Activated B cell treated with CpG ODN at 0.5 μM for 24 hours (primary cell): Measurements from ENCODE around the gene STAT3. TPM values are rescaled to one million over a fixed set of nuclear protein-coding genes. Genes with fewer than 3 reads are reported as not detected.

Experiments used
- ATAC-seq: fragments of 200-7000 bp; cut with Tn5 transposase; one replicate; pipeline ENCODE4 v1.10.0; 2021; ENCODE audit warnings: low read depth, mild to moderate bottlenecking, moderate library complexity
- CTCF ChIA-PET: fragments of 350-600 bp; sonication (Branson Sonifier 250); formaldehyde crosslinking; loops from one replicate; lab custom pipeline; 2021; ENCODE audit warnings: antibody characterized with exemption; lab: Charles Lee
- POLR2A ChIA-PET: fragments of 350-600 bp; sonication (Branson Sonifier 250); formaldehyde crosslinking; loops from one replicate; lab custom pipeline; 2021; ENCODE audit warnings: antibody characterized with exemption; lab: Charles Lee
- DNase-seq: peaks from one replicate; pipeline ENCODE4 v3.0.0; 2022
- H3K27ac Mint-ChIP-seq: one replicate; pipeline ENCODE4 v1.8.0; 2020; ENCODE audit warnings: mixed read lengths
- H3K27me3 Mint-ChIP-seq: one replicate; pipeline ENCODE4 v1.8.0; 2021; ENCODE audit warnings: mixed read lengths
- H3K36me3 Mint-ChIP-seq: one replicate; pipeline ENCODE4 v1.8.0; 2021; ENCODE audit warnings: low read depth, mixed read lengths
- H3K4me1 Mint-ChIP-seq: one replicate; pipeline ENCODE4 v1.8.0; 2021; ENCODE audit warnings: mixed read lengths
- H3K4me3 Mint-ChIP-seq: one replicate; pipeline ENCODE4 v1.8.0; 2020; ENCODE audit warnings: mild to moderate bottlenecking, mixed read lengths
- H3K9me3 Mint-ChIP-seq: one replicate; pipeline ENCODE4 v1.8.0; 2020; ENCODE audit warnings: mixed read lengths
- CTCF ChIP-seq: fragments of 200-600 bp; IDR thresholded peaks from one replicate; pipeline ENCODE4 v1.8.0; 2022; ENCODE audit warnings: antibody characterized with exemption, mild to moderate bottlenecking
- intact Hi-C: fragments of 100-400 bp; cut with micrococcal nuclease; formaldehyde crosslinking; loops from one replicate; pipeline ENCODE4 v1.15.1; 2024
- total RNA-seq: library from RNA; stranded (reverse); gene quantifications from 2 replicates; pipeline ENCODE4 v1.2.3, GENCODE V29; 2022

STAT3 gene
- total RNA-seq, 1 donor from 2014 or later = 233 TPM

GRCh38 chr17:42294469-42295398 is 93.5 kb downstream of the STAT3 start:
- H3K9me3 Mint-ChIP-seq = no peaks in the 10 kb centered on the region
- DNase-seq (no peak), ATAC-seq (no peak)
- H3K27ac Mint-ChIP-seq = no peak overlapping the region
- peaks cover 20% of the 10 kb centered on the region for H3K4me1 Mint-ChIP-seq
- H3K4me3 Mint-ChIP-seq = no peak overlapping the region
- TF ChIP-seq CTCF = no peak
- H3K27me3 Mint-ChIP-seq = no peaks in the 10 kb centered on the region
- ChIA-PET CTCF (no interaction called here), POLR2A (interaction anchor here (0.7 to 1.8 kb wide), 4 partner anchors 9 to 877 kb away, joined by 3 to 5 read pairs (median 4); no protein-coding TSS in a partner anchor)
- intact Hi-C loops = no loop called here
- peaks cover 80% of the 10 kb centered on the region for H3K36me3 Mint-ChIP-seq

- no peak for ATAC-seq
- H3K36me3 Mint-ChIP-seq = peaks cover 61% of the 10 kb centered on the region
- TF ChIP-seq CTCF = no peak
- H3K4me1 Mint-ChIP-seq = peaks cover 45% of the 10 kb centered on the region
- no peaks in the 10 kb centered on the region for H3K9me3 Mint-ChIP-seq
- H3K27me3 Mint-ChIP-seq = no peaks in the 10 kb centered on the region
- CTCF ChIA-PET = interaction anchor here (1.2 kb wide), 1 partner anchor 69 kb away, joined by 4 read pairs; no protein-coding TSS in a partner anchor
- intact Hi-C loops = no loop called here
- no peak for DNase-seq
- H3K4me3 Mint-ChIP-seq = no peak overlapping the region
- H3K27ac Mint-ChIP-seq = peak overlapping the region; percentile 50
- POLR2A ChIA-PET = no interaction called here
Observed at GRCh38 chr17:42291129-42291528, 97.1 kb downstream of the STAT3 start.

GRCh38 chr17:42290577-42290976 is 97.7 kb downstream of the STAT3 start:
- Mint-ChIP-seq H3K27me3 (no peaks in the 10 kb centered on the region), H3K4me1 (peaks cover 50% of the 10 kb centered on the region)
- TF ChIP-seq CTCF = no peak

GRCh38 chr17:42289611-42290181 is 98.5 kb downstream of the STAT3 start:
- Mint-ChIP-seq H3K4me1 (peaks cover 51% of the 10 kb centered on the region), H3K4me3 (peak overlapping the region; percentile 94), H3K36me3 (peaks cover 47% of the 10 kb centered on the region), H3K27ac (peak overlapping the region; percentile 86), H3K9me3 (no peaks in the 10 kb centered on the region), H3K27me3 (no peaks in the 10 kb centered on the region)
- no peak for ATAC-seq
- no peak for TF ChIP-seq CTCF
- POLR2A ChIA-PET = interaction anchor here (0.5 to 5.2 kb wide), 11 partner anchors 11 to 371 kb away, joined by 4 to 61 read pairs (median 19); partner anchors contain the start of genes ACLY, GHDC, HCRT and STAT3
- intact Hi-C loops = loop anchor here (2.0 to 10.0 kb wide), 5 partner anchors 67 to 322 kb away; partner anchors contain the start of genes CNP, DNAJC7 and KCNH4
- no peak for DNase-seq
- CTCF ChIA-PET = interaction anchor here (1.6 to 1.9 kb wide), 3 partner anchors 41 to 113 kb away, joined by 4 to 10 read pairs (median 5); no protein-coding TSS in a partner anchor

More at GRCh38 chr17:42290577-42290976, 97.7 kb downstream of the STAT3 start:
- Mint-ChIP-seq H3K36me3 (peaks cover 55% of the 10 kb centered on the region), H3K27ac (peak overlapping the region; percentile 86), H3K4me3 (peak overlapping the region; percentile 94), H3K9me3 (no peaks in the 10 kb centered on the region)
- POLR2A ChIA-PET = interaction anchor here (3.3 to 4.3 kb wide), 2 partner anchors 12 to 22 kb away, joined by 23 to 54 read pairs; no protein-coding TSS in a partner anchor
- CTCF ChIA-PET = no interaction called here
- DNase-seq (no peak), ATAC-seq (no peak)
- intact Hi-C loops = no loop called here
